Epithelial cell of proximal tubule (primary cell): ENCODE measurements around the gene LMBR1. TPM values are rescaled to one million over a fixed set of nuclear protein-coding genes. Genes with fewer than 3 reads are reported as not detected.

Experiments
- DNase-seq: peaks from one replicate; pipeline ENCODE4 v3.0.0-alpha.2; 2011; ENCODE audit warnings: low read depth
- H3K4me3 ChIP-seq: 2 replicates; pipeline ENCODE4 v1.5.1; 2011; ENCODE audit warnings: low read depth, mild to moderate bottlenecking, low read length
- CTCF ChIP-seq: conservative IDR thresholded peaks from 2 replicates; pipeline ENCODE4 v1.5.1; 2012; ENCODE audit warnings: low read depth, mild to moderate bottlenecking, low read length
- total RNA-seq: library from RNA; depleted of rRNA; stranded (reverse); fragments of >200 nt; gene quantifications from 2 replicates; pipeline ENCODE4 v1.2.3, GENCODE V29; 2015

The LMBR1 gene
- total RNA-seq, 1 donor from 2014 or later, result 34.6 TPM

- TF ChIP-seq CTCF, result no peak
- H3K4me3 ChIP-seq, result no peak overlapping the region
- DNase-seq, result no peak
Measured at GRCh38 chr7:156841497-156841896, 51.5 kb downstream of the LMBR1 start.

GRCh38 chr7:156840134-156840533 is 52.8 kb downstream of the LMBR1 start:
- no peak for TF ChIP-seq CTCF
- no peak overlapping the region for H3K4me3 ChIP-seq
- no peak for DNase-seq

GRCh38 chr7:156836443-156836842 is 56.5 kb downstream of the LMBR1 start:
- no peak overlapping the region for H3K4me3 ChIP-seq
- TF ChIP-seq CTCF, result no peak
- DNase-seq, result peak; percentile 38

GRCh38 chr7:156834462-156834861 is 58.5 kb downstream of the LMBR1 start:
- no peak for TF ChIP-seq CTCF
- no peak for DNase-seq
- H3K4me3 ChIP-seq, result no peak overlapping the region

GRCh38 chr7:156833312-156833711 is 59.7 kb downstream of the LMBR1 start:
- no peak overlapping the region for H3K4me3 ChIP-seq
- no peak for DNase-seq
- TF ChIP-seq CTCF, result no peak

GRCh38 chr7:156832195-156832877 is 60.6 kb downstream of the LMBR1 start:
- no peak for DNase-seq

More at GRCh38 chr7:156832195-156832877, 60.6 kb downstream of the LMBR1 start:
- TF ChIP-seq CTCF, result no peak
- no peak overlapping the region for H3K4me3 ChIP-seq
